ENCODE results near the gene MYADM.

DNA sequence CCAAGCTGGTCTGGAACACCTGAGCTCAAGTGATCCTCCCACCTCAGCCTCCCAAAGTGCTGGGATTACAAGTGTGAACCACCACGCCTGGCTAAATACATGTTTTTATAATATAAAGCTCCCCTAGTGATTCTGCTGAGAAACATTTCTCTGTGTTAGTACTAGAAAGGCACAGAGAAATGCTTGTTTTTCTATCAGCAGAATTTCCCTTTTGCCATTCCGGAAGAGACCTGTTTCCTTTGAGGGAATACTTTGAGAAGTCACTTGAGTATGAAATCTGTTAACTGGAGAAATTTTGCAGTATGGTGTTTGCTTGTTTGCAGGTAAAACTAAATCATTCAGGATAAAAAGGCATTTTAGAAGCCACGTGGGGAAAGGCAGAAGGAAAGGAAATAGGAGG lies 39.2 kb upstream of the MYADM start:
- TF ChIP-seq POLR2A (IDR thresholded peaks at IDR 0.05; ENCODE audit: low read length) (no peak), GATA1 (IDR thresholded peaks at IDR 0.05; ENCODE audit: low read depth, low read length) (no peak)
